ENCODE data around the gene USP40. TPM values are rescaled to one million over a fixed set of nuclear protein-coding genes. Genes with fewer than 3 reads are reported as not detected.
A peak's percentile ranks its signal among the peaks of the same experiment; 100 is the strongest.

USP40 gene
- polyA plus RNA-seq, 1 donor (not counting 4 experiments of a cell fraction or from before 2014, with no cell fraction given) = 37.3 TPM

DNA sequence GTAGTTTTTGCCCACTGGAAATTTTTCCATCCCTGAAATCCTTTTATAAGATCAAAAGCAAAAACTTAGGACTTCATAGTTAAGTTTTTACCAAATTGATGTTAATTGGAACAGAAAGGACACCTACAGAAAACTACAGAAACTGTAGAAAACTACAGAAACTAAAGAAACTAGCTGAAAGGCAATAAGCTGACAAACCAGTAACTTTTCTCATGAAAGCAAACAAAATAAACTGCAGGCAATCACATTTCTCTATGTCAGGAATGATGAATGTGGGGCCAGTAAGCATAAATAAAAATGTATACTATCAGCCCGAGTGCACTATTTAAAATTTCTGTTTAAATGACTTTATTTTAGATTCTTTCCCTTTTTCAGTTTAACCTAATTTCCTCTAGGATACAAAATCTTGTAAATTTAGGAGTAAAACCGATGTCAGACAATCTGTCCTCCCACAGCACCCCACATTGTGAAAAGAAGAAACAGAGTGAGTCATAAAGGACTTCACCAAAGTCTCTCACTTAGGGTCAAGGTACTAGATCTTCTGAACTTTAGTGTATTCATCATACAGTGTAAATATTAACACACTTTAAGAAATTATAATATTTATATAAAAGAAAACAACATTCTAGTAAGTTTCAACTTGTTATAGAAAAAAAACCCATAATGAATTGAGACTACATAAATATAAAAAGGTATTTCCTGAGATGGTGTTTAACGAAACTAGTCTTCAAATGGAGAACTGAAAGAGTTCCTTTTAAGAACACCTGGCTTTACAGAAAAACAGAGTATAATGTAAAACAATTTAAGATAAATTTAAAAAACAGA, 46.6 kb downstream of the USP40 start:
- dilution Hi-C loops (cut with MboI; ENCODE audit: extremely low pct_ligation_motif_present, low sequenced_read_pairs) = no loop called here
- DNase-seq (ENCODE audit: low read depth, low spot score) (no peak), FAIRE-seq (no peak)
- Histone ChIP-seq H3K4me3 (ENCODE audit: control insufficient read depth in 2 of 3, extremely low read depth in 1 of 3, insufficient read depth in 2 of 3, low read depth in 1 of 3, low read length in 3 of 3) (no peak overlapping the region), H4K20me1 (ENCODE audit: control insufficient read depth, extremely low read depth, insufficient read depth, low read length) (no peaks in the 10 kb centered on the region), H3K9me3 (ENCODE audit: control insufficient read depth, low read depth, low read length) (no peaks in the 10 kb centered on the region), H3K27ac (ENCODE audit: control insufficient read depth, insufficient read depth, low read length) (no peak overlapping the region), H3K4me1 (ENCODE audit: control insufficient read depth, extremely low read depth, insufficient read depth, low read length) (no peaks in the 10 kb centered on the region), H3K9me1 (ENCODE audit: control insufficient read depth, extremely low read depth, insufficient read depth, low read length) (no peaks in the 10 kb centered on the region), H3K4me2 (ENCODE audit: control insufficient read depth, extremely low read depth, insufficient read depth, low read depth, low read length) (no peak overlapping the region), H3K79me2 (ENCODE audit: control insufficient read depth, insufficient read depth, low read length) (no peaks in the 10 kb centered on the region), H3K27me3 (ENCODE audit: control insufficient read depth, extremely low read depth, insufficient read depth, low read length) (no peaks in the 10 kb centered on the region), H3K9ac (ENCODE audit: control insufficient read depth, extremely low read depth, insufficient read depth, low read length) (no peak overlapping the region), H3K36me3 (ENCODE audit: control insufficient read depth in 2 of 2, extremely low read depth in 1 of 2, insufficient read depth in 2 of 2, low read length in 2 of 2) (peaks cover 6 to 7% of the 10 kb centered on the region in 2 experiments), H2AFZ (ENCODE audit: control insufficient read depth, low read length) (no peak overlapping the region)
- TF ChIP-seq EZH2 (IDR thresholded peaks at IDR 0.05; ENCODE audit: low read length) = no peak

GRCh38 chr2:233513953-233514655, 52.5 kb downstream of the USP40 start:
- H4K20me1 ChIP-seq (ENCODE audit: control insufficient read depth, extremely low read depth, insufficient read depth, low read length) = no peaks in the 10 kb centered on the region
- H3K27ac ChIP-seq (ENCODE audit: control insufficient read depth, insufficient read depth, low read length) = no peak overlapping the region
- H3K27me3 ChIP-seq (ENCODE audit: control insufficient read depth, extremely low read depth, insufficient read depth, low read length) = no peaks in the 10 kb centered on the region
- H2AFZ ChIP-seq (ENCODE audit: control insufficient read depth, low read length) = no peak overlapping the region
- dilution Hi-C loops (cut with MboI; ENCODE audit: extremely low pct_ligation_motif_present, low sequenced_read_pairs) = no loop called here
- FAIRE-seq (peak; percentile 20), DNase-seq (ENCODE audit: low read depth, low spot score) (no peak)
- no peak overlapping the region for H3K4me3 ChIP-seq (ENCODE audit: control insufficient read depth in 2 of 3, extremely low read depth in 1 of 3, insufficient read depth in 2 of 3, low read depth in 1 of 3, low read length in 3 of 3)
- peaks cover 1 to 6% of the 10 kb centered on the region in 2 experiments for H3K36me3 ChIP-seq (ENCODE audit: control insufficient read depth in 2 of 2, extremely low read depth in 1 of 2, insufficient read depth in 2 of 2, low read length in 2 of 2)
- no peak overlapping the region for H3K4me2 ChIP-seq (ENCODE audit: control insufficient read depth, extremely low read depth, insufficient read depth, low read depth, low read length)
- H3K9me3 ChIP-seq (ENCODE audit: control insufficient read depth, low read depth, low read length) = no peaks in the 10 kb centered on the region
- H3K79me2 ChIP-seq (ENCODE audit: control insufficient read depth, insufficient read depth, low read length) = no peaks in the 10 kb centered on the region
- no peaks in the 10 kb centered on the region for H3K9me1 ChIP-seq (ENCODE audit: control insufficient read depth, extremely low read depth, insufficient read depth, low read length)
- no peak overlapping the region for H3K9ac ChIP-seq (ENCODE audit: control insufficient read depth, extremely low read depth, insufficient read depth, low read length)
- TF ChIP-seq EZH2 (IDR thresholded peaks at IDR 0.05; ENCODE audit: low read length) = no peak
- no peaks in the 10 kb centered on the region for H3K4me1 ChIP-seq (ENCODE audit: control insufficient read depth, extremely low read depth, insufficient read depth, low read length)

GRCh38 chr2:233503947-233504637, 62.5 kb downstream of the USP40 start:
- Histone ChIP-seq H3K36me3 (ENCODE audit: control insufficient read depth in 2 of 2, extremely low read depth in 1 of 2, insufficient read depth in 2 of 2, low read length in 2 of 2) (peaks cover 5 to 6% of the 10 kb centered on the region in 2 experiments), H3K4me2 (ENCODE audit: control insufficient read depth, extremely low read depth, insufficient read depth, low read depth, low read length) (no peak overlapping the region), H2AFZ (ENCODE audit: control insufficient read depth, low read length) (no peak overlapping the region), H3K27ac (ENCODE audit: control insufficient read depth, insufficient read depth, low read length) (no peak overlapping the region), H3K4me3 (ENCODE audit: control insufficient read depth in 2 of 3, extremely low read depth in 1 of 3, insufficient read depth in 2 of 3, low read depth in 1 of 3, low read length in 3 of 3) (no peak overlapping the region), H3K9ac (ENCODE audit: control insufficient read depth, extremely low read depth, insufficient read depth, low read length) (no peak overlapping the region), H3K4me1 (ENCODE audit: control insufficient read depth, extremely low read depth, insufficient read depth, low read length) (peaks cover 12% of the 10 kb centered on the region), H3K79me2 (ENCODE audit: control insufficient read depth, insufficient read depth, low read length) (no peaks in the 10 kb centered on the region), H3K9me1 (ENCODE audit: control insufficient read depth, extremely low read depth, insufficient read depth, low read length) (no peaks in the 10 kb centered on the region), H3K9me3 (ENCODE audit: control insufficient read depth, low read depth, low read length) (peaks cover 6% of the 10 kb centered on the region), H3K27me3 (ENCODE audit: control insufficient read depth, extremely low read depth, insufficient read depth, low read length) (no peaks in the 10 kb centered on the region), H4K20me1 (ENCODE audit: control insufficient read depth, extremely low read depth, insufficient read depth, low read length) (no peaks in the 10 kb centered on the region)
- dilution Hi-C loops (cut with MboI; ENCODE audit: extremely low pct_ligation_motif_present, low sequenced_read_pairs) = no loop called here
- DNase-seq (ENCODE audit: low read depth, low spot score) = no peak
- TF ChIP-seq EZH2 (IDR thresholded peaks at IDR 0.05; ENCODE audit: low read length) = no peak
- TF ChIP-seq, protein P1, sequence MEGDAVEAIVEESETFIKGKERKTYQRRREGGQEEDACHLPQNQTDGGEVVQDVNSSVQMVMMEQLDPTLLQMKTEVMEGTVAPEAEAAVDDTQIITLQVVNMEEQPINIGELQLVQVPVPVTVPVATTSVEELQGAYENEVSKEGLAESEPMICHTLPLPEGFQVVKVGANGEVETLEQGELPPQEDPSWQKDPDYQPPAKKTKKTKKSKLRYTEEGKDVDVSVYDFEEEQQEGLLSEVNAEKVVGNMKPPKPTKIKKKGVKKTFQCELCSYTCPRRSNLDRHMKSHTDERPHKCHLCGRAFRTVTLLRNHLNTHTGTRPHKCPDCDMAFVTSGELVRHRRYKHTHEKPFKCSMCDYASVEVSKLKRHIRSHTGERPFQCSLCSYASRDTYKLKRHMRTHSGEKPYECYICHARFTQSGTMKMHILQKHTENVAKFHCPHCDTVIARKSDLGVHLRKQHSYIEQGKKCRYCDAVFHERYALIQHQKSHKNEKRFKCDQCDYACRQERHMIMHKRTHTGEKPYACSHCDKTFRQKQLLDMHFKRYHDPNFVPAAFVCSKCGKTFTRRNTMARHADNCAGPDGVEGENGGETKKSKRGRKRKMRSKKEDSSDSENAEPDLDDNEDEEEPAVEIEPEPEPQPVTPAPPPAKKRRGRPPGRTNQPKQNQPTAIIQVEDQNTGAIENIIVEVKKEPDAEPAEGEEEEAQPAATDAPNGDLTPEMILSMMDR (optimal IDR thresholded peaks at IDR 0.05 in 1 of 3, IDR thresholded peaks at IDR 0.05 in 1 of 3, conservative IDR thresholded peaks at IDR 0.05 in 1 of 3; ENCODE audit: extremely low read depth in 1 of 3, insufficient read depth in 2 of 3, low read length in 3 of 3) = no peak
- no peak for FAIRE-seq

All from keratinocyte (primary cell).